Ovary (tissue), 9 donors: ENCODE data around the gene PRDM15. TPM values are rescaled to one million over a fixed set of nuclear protein-coding genes. Genes with fewer than 3 reads are reported as not detected.

Experiments used
- DNase-seq, 5 donors: peaks; one replicate each; pipeline ENCODE4 v3.0.0-alpha.2; 2019 to 2020
- H3K27ac ChIP-seq, 2 donors: fragments of 200-600 bp; one replicate each; pipeline versions ENCODE4 v1.5.1 to v1.8.0; 2019 to 2022
- H3K27me3 ChIP-seq: fragments of 200-600 bp; one replicate; pipeline ENCODE4 v1.8.0; 2022
- H3K36me3 ChIP-seq: fragments of 200-600 bp; sonication (generic); one replicate; pipeline ENCODE4 v1.5.1; 2019
- H3K4me1 ChIP-seq: one replicate; pipeline ENCODE4 v1.8.1; 2013; ENCODE audit warnings: mild to moderate bottlenecking, moderate library complexity; ENCODE audit not compliant: insufficient read depth
- H3K4me3 ChIP-seq: fragments of 200-600 bp; sonication (generic); one replicate; pipeline ENCODE4 v1.5.1; 2017
- H3K9me3 ChIP-seq, 2 donors: fragments of 200-600 bp in 1 of 2; sonication (generic) in 1 of 2; one replicate each; pipeline versions ENCODE4 v1.5.1 to v1.8.1; 2013 to 2019; ENCODE audit warnings: mild to moderate bottlenecking in 1 of 2, moderate library complexity in 1 of 2
- CTCF ChIP-seq, 3 donors: fragments of 450-650 bp in 2 of 3; fragments of 200-600 bp in 1 of 3; IDR thresholded peaks; one replicate each; pipeline versions ENCODE4 v1.5.1 to v1.8.0; 2016 to 2022; ENCODE audit warnings: antibody characterized with exemption in 3 of 3, mild to moderate bottlenecking in 1 of 3
- EP300 ChIP-seq: sonication (generic); formaldehyde crosslinking; IDR thresholded peaks from one replicate; pipeline ENCODE4 v1.6.1; 2017; ENCODE audit warnings: antibody characterized with exemption
- POLR2A ChIP-seq: fragments of 450-650 bp; IDR thresholded peaks from one replicate; pipeline ENCODE4 v1.6.1; 2017; ENCODE audit warnings: antibody characterized with exemption, mild to moderate bottlenecking, moderate library complexity
- WGBS, 3 donors: extraction: QIAGEN DNeasy Blood & Tissue Kit in 1 of 3; methylation state at CpG; one replicate each; pipeline versions ENCODE4 v1.1.5 to v1.1.7; 2013 to 2017; 5-methylcytosine and 5-hydroxymethylcytosine counted together
- intact Hi-C, 4 donors: fragments of 100-400 bp; cut with DNase I; formaldehyde crosslinking; loops; one replicate each; pipeline versions ENCODE4 v1.11.0 to v1.15.1; 2022 to 2023
- polyA plus RNA-seq, 2 donors: library from polyadenylated mRNA; stranded (reverse); fragments of 200-250 nt in 1 of 2; fragments of 350-450 nt in 1 of 2; fragmentation: Illumina TruSeq in 1 of 2; extraction: RNeasy Lipid Tissue Mini Kit (QIAGEN cat#74804) in 1 of 2; gene quantifications; one replicate each; pipeline ENCODE4 v1.2.3, GENCODE V29; 2013 to 2014
- total RNA-seq, 7 donors: library from RNA; depleted of rRNA in 2 of 7; stranded (reverse); fragments of >200 nt in 2 of 7; fragmentation: NEBNext Ultra II Directional in 3 of 7; extraction: Animal tissue kit (Norgen Biotek cat#: 25700) in 3 of 7; gene quantifications; one replicate each; pipeline versions ENCODE4 v1.1.0 to v1.2.4, GENCODE V29; 2016 to 2023
- donor health status: DM: no; HTN: no; CAD: no; lungs with moderate emphysema.
- donor health status: DM: no; HTN: no; CAD: no.
- donor health status: Bipolar disorder and iron deficiency.
- donor health status: DM: yes; HTN: yes; CAD: no.
- donor health status: DM: no; HTN: no; CAD: no.
- donor health status: DM: yes; HTN: yes; CAD: no.

The PRDM15 gene
- total and polyA plus RNA-seq, 9 donors = 2.0 to 10.9 (median 5.9) TPM

GRCh38 chr21:41877901-41878830 lies 978 bp downstream of the PRDM15 start:
- intact Hi-C loops = loop anchor here in 2 of 4 donors (5.0 to 10.0 kb wide), 2 partner anchors 63 to 129 kb away; no protein-coding TSS in a partner anchor
- DNase-seq = peak in 4 of 5 donors; percentile 48 to 59 (median 55)
- Histone ChIP-seq H3K27ac (peak overlapping the region in 1 of 2 donors; percentile 38), H3K9me3 (no peaks in the 10 kb centered on the region), H3K4me1 (peaks cover 7% of the 10 kb centered on the region), H3K4me3 (peak overlapping the region; percentile 80), H3K36me3 (no peaks in the 10 kb centered on the region), H3K27me3 (no peaks in the 10 kb centered on the region)
- WGBS, 3 donors = 0% methylated on average over 35 to 48 of the region's 48 CpGs
- TF ChIP-seq EP300 = no peak
- no peak for TF ChIP-seq CTCF (IDR thresholded peaks at IDR 0.05)
- no peak for TF ChIP-seq POLR2A

DNA sequence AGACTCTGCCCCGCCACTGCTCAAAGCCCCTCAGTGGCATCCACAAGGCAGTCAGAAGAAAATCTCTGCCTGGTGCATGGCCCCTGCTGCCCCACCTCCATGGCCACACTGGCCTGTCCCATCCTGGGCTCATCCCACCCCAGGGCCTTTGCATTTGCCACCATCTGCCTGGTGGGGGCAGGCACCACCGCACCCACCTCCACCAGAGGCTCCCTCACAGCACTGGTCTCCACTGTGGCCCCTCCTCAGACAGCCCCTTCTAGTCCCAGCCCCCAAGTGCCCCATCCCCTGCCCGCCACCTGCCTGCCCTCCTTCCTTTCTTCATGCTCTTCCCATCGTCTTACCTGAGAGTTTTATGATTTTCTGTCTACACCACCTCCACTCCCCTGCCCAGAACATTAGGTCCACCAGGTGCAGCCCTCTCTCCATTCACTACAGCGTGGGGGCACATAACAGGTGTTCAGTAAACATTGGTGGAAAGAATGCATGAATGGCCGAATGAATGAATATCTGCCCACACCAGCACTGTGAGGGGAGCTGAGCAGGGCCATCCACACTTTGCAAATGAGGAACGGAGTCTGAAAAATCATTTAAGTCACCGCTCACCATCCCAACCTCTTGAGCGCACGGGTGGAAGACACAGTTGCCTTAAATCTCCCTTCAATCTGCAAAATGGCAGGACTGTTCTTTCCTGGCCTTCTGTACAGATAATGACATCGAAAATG lies 2.1 kb downstream of the PRDM15 start:
- DNase-seq = no peak
- no peaks in the 10 kb centered on the region for H3K36me3 ChIP-seq
- peaks cover 7% of the 10 kb centered on the region for H3K4me1 ChIP-seq
- no peaks in the 10 kb centered on the region for H3K9me3 ChIP-seq
- no peak overlapping the region for H3K27ac ChIP-seq
- TF ChIP-seq CTCF (IDR thresholded peaks at IDR 0.05) (no peak), POLR2A (no peak), EP300 (no peak)
- 77 to 82% (median 78%) methylated on average over 11 of the region's 11 CpGs for WGBS, 3 donors
- H3K27me3 ChIP-seq = no peaks in the 10 kb centered on the region
- intact Hi-C loops = loop anchor here in 2 of 4 donors (5.0 to 10.0 kb wide), 2 partner anchors 62 to 130 kb away; no protein-coding TSS in a partner anchor
- H3K4me3 ChIP-seq = peak overlapping the region; percentile 80

DNA sequence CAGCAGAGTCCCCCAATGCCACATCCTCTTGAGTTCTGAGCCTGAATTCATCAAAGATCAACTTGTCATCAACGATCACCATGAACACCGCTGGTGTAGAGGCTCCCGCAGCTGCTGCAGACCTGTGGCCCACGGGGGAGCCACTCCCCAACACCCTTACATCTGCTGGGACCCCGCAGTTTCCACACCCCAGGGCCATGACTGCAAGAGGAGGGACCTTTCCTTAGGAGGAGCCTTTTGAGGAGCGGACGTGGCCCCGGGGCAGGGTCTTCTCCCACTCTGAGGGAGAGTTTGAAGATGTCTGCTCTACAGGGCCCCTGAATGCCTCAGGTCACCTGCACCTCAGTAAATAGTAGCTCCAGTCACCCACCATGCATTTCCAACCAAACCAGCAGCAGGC lies 2.7 kb downstream of the PRDM15 start:
- DNase-seq = no peak
- Histone ChIP-seq H3K4me1 (peaks cover 7% of the 10 kb centered on the region), H3K27me3 (no peaks in the 10 kb centered on the region), H3K36me3 (no peaks in the 10 kb centered on the region), H3K27ac (no peak overlapping the region), H3K9me3 (no peaks in the 10 kb centered on the region), H3K4me3 (no peak overlapping the region)
- 93 to 96% (median 94%) methylated on average over 8 of the region's 8 CpGs for WGBS, 3 donors
- TF ChIP-seq EP300 (no peak), CTCF (IDR thresholded peaks at IDR 0.05) (no peak), POLR2A (no peak)
- intact Hi-C loops = loop anchor here in 2 of 4 donors (5.0 to 10.0 kb wide), 2 partner anchors 62 to 131 kb away; no protein-coding TSS in a partner anchor

- Histone ChIP-seq H3K4me3 (no peak overlapping the region), H3K27me3 (no peaks in the 10 kb centered on the region), H3K9me3 (no peaks in the 10 kb centered on the region), H3K27ac (no peak overlapping the region), H3K4me1 (peaks cover 7% of the 10 kb centered on the region), H3K36me3 (no peaks in the 10 kb centered on the region)
- 95 to 96% (median 95%) methylated on average over 8 of the region's 8 CpGs for WGBS, 3 donors
- TF ChIP-seq EP300 (no peak), CTCF (IDR thresholded peaks at IDR 0.05) (no peak), POLR2A (no peak)
- intact Hi-C loops = loop anchor here in 2 of 4 donors (5.0 to 10.0 kb wide), 2 partner anchors 60 to 132 kb away; no protein-coding TSS in a partner anchor
- DNase-seq = no peak
Observed at GRCh38 chr21:41875086-41875485, 4.1 kb downstream of the PRDM15 start.
